HG03060 (cell line): ENCODE results near the gene NR1D1.

Experiments
- ATAC-seq: cut with Tn5 transposase; IDR thresholded peaks from one replicate; pipeline ENCODE4 v1.9.1; 2021; ENCODE audit warnings: low read depth, moderate number of reproducible peaks; ENCODE audit not compliant: unreplicated experiment

NR1D1 gene

GRCh38 chr17:40112191-40112711 is 11.9 kb upstream of the NR1D1 start:
- ATAC-seq, result no peak

GRCh38 chr17:40111221-40112128 is 11.1 kb upstream of the NR1D1 start:
- ATAC-seq, result no peak

- no peak for ATAC-seq
Measured at GRCh38 chr17:40110026-40110845, 9.8 kb upstream of the NR1D1 start.

GRCh38 chr17:40108970-40109824 is 8.8 kb upstream of the NR1D1 start:
- ATAC-seq, result no peak

- no peak for ATAC-seq
Measured at GRCh38 chr17:40107522-40108174, 7.3 kb upstream of the NR1D1 start.

- no peak for ATAC-seq
Measured at GRCh38 chr17:40106760-40107521, 6.6 kb upstream of the NR1D1 start.

- no peak for ATAC-seq
Measured at GRCh38 chr17:40105861-40106759, 5.7 kb upstream of the NR1D1 start.

GRCh38 chr17:40104594-40105486 is 4.5 kb upstream of the NR1D1 start:
- no peak for ATAC-seq

GRCh38 chr17:40103688-40104087 is 3.3 kb upstream of the NR1D1 start:
- no peak for ATAC-seq

- no peak for ATAC-seq
Measured at GRCh38 chr17:40103071-40103661, 2.8 kb upstream of the NR1D1 start.

GRCh38 chr17:40101367-40102210 is 1.2 kb upstream of the NR1D1 start:
- ATAC-seq, result no peak

GRCh38 chr17:40100669-40101366 is 429 bp upstream of the NR1D1 start:
- ATAC-seq, result no peak

GRCh38 chr17:40099619-40100418 is 570 bp downstream of the NR1D1 start:
- ATAC-seq, result no peak

- ATAC-seq, result no peak
Measured at GRCh38 chr17:40098846-40099618, 1.4 kb downstream of the NR1D1 start.
